Measurements from ENCODE around the gene ARHGAP25.
"Not testable (repeated sequence)": the region's sequence is repeated elsewhere in the genome, so short reads cannot be mapped to it uniquely, and the experiment has no call there.

ARHGAP25 gene

DNA sequence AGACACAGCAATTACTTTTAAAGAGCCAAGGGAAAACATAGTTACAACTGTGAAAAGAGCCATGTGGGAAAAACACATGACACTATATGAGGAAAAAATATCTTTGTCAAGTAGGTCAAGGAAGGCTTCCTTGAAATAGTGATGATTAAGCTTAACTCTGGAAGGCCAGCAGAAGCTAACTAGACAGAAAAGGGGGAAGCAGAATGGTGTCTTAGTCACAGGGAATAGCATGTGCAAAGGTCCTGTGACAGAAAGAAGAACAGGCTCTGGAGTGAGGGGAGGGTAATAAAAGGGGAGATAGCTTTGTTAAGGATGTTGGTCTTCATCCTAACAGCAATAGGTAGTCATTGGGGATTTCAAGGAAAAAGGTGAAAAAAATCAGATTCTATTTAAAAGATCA, 64.0 kb downstream of the ARHGAP25 start:
- H3K56ac ChIP-seq (ENCODE audit: low read length): no peak overlapping the region
- H3K18ac ChIP-seq (ENCODE audit: low read length): no peak overlapping the region

DNA sequence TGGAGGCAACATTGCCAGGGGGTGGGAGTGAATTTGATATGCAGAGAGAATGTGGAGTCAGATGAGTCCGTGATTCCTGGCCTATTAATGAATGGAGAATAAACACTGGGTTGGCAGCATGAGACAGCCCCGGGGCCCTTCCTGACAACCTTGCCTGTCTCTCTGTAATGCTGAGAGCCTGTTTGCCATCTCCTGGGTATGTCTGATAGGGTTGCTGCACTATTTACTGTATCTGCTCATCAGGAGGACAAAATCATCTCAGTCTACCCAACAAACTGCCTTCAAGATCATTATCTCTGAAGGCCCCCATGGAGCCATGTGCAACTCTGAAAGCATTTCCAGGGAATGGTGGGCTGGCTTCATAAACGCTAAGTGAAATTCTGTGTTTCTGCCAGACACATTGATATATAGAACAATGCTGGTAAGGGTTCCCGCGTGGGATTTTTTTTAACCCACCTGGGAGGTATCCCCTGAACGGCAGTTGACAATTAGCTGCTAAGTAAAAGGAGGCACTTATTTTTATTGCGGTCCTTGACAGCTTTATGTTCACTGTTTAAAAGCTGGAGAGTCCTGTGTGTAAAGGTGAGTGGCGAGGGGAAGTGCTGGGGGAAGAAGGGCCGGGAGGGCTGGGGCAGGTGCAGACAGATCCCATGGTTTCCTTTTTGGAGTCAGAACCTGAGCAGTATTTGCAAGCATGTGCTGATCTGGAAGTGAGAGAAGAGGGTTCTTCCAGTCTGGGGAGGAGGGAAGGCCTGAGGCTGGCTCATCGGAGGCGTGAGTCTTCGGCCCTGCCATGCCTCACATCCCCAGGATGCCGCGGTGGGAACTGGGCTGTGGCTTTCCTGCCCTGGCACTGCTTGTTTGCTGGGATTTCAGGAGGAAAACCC, 64.8 kb downstream of the ARHGAP25 start:
- H3K4me2 ChIP-seq (ENCODE audit: low read length): no peak overlapping the region

More for the DNA sequence above, 64.0 kb downstream of the ARHGAP25 start:
- no peak overlapping the region for H4K5ac ChIP-seq (ENCODE audit: low read length)
- no peaks in the 10 kb centered on the region for H3K36me3 ChIP-seq (ENCODE audit: control insufficient read depth, insufficient read depth, low read length)
- no peaks in the 10 kb centered on the region for H3K4me1 ChIP-seq (ENCODE audit: control insufficient read depth, low read depth, low read length)
- H3K9ac ChIP-seq (ENCODE audit: low read length): no peak overlapping the region
- H4K8ac ChIP-seq (ENCODE audit: low read depth, low read length): no peak overlapping the region
- no peak for DNase-seq
- no peak overlapping the region for H2BK120ac ChIP-seq (ENCODE audit: low read depth, low read length)
- no peak overlapping the region for H2BK15ac ChIP-seq (replicated peaks; ENCODE audit: low read depth)
- no peak overlapping the region for H3K4me3 ChIP-seq (ENCODE audit: low read length)
- H3K4me2 ChIP-seq (ENCODE audit: low read length): no peak overlapping the region
- no peak overlapping the region for H3K4ac ChIP-seq (ENCODE audit: low read depth, low read length)
- no peak overlapping the region for H2AK5ac ChIP-seq (ENCODE audit: low read length)
- no peak overlapping the region for H3K23ac ChIP-seq (ENCODE audit: low read length)
- no peaks in the 10 kb centered on the region for H3K79me2 ChIP-seq (ENCODE audit: control insufficient read depth, insufficient read depth, low read length)
- no peaks in the 10 kb centered on the region for H3K27me3 ChIP-seq (ENCODE audit: insufficient read depth, low read length, poor library complexity)
- no peak overlapping the region for H2BK5ac ChIP-seq (ENCODE audit: low read length)
- H3K27ac ChIP-seq (ENCODE audit: low read depth, low read length): no peak overlapping the region
- H3K79me1 ChIP-seq (ENCODE audit: low read length): no peaks in the 10 kb centered on the region

GRCh38 chr2:68800027-68800401, 65.4 kb downstream of the ARHGAP25 start:
- Histone ChIP-seq H3K4ac (ENCODE audit: low read depth, low read length) (no peak overlapping the region), H2AK5ac (ENCODE audit: low read length) (no peak overlapping the region), H3K79me2 (ENCODE audit: control insufficient read depth, insufficient read depth, low read length) (no peaks in the 10 kb centered on the region), H3K56ac (ENCODE audit: low read length) (no peak overlapping the region), H2BK5ac (ENCODE audit: low read length) (no peak overlapping the region), H3K27ac (ENCODE audit: low read depth, low read length) (no peak overlapping the region), H3K18ac (ENCODE audit: low read length) (no peak overlapping the region), H3K4me3 (ENCODE audit: low read length) (no peak overlapping the region), H3K36me3 (ENCODE audit: control insufficient read depth, insufficient read depth, low read length) (no peaks in the 10 kb centered on the region), H2BK15ac (replicated peaks; ENCODE audit: low read depth) (no peak overlapping the region), H3K27me3 (ENCODE audit: insufficient read depth, low read length, poor library complexity) (no peaks in the 10 kb centered on the region), H4K5ac (ENCODE audit: low read length) (peak overlapping the region; percentile 39), H3K9ac (ENCODE audit: low read length) (no peak overlapping the region), H2BK120ac (ENCODE audit: low read depth, low read length) (no peak overlapping the region), H4K8ac (ENCODE audit: low read depth, low read length) (no peak overlapping the region), H3K4me1 (ENCODE audit: control insufficient read depth, low read depth, low read length) (no peaks in the 10 kb centered on the region), H3K23ac (ENCODE audit: low read length) (no peak overlapping the region), H3K4me2 (ENCODE audit: low read length) (no peak overlapping the region), H3K79me1 (ENCODE audit: low read length) (no peaks in the 10 kb centered on the region)
- WGBS (ENCODE audit: extremely low coverage, insufficient coverage, low lambda C conversion rate): no CpG with 5 or more reads among the region's 4 CpGs
- peak; percentile 38 for DNase-seq

More for the DNA sequence above, 64.8 kb downstream of the ARHGAP25 start:
- Histone ChIP-seq H3K27me3 (ENCODE audit: insufficient read depth, low read length, poor library complexity) (no peaks in the 10 kb centered on the region), H3K36me3 (ENCODE audit: control insufficient read depth, insufficient read depth, low read length) (no peaks in the 10 kb centered on the region), H2BK15ac (replicated peaks; ENCODE audit: low read depth) (no peak overlapping the region), H3K27ac (ENCODE audit: low read depth, low read length) (no peak overlapping the region), H4K5ac (ENCODE audit: low read length) (no peak overlapping the region), H3K18ac (ENCODE audit: low read length) (no peak overlapping the region), H3K79me1 (ENCODE audit: low read length) (no peaks in the 10 kb centered on the region), H2BK5ac (ENCODE audit: low read length) (no peak overlapping the region), H2AK5ac (ENCODE audit: low read length) (no peak overlapping the region), H3K56ac (ENCODE audit: low read length) (no peak overlapping the region), H3K4me1 (ENCODE audit: control insufficient read depth, low read depth, low read length) (no peaks in the 10 kb centered on the region), H2BK120ac (ENCODE audit: low read depth, low read length) (no peak overlapping the region), H3K4me3 (ENCODE audit: low read length) (no peak overlapping the region), H3K23ac (ENCODE audit: low read length) (no peak overlapping the region), H4K8ac (ENCODE audit: low read depth, low read length) (no peak overlapping the region), H3K4ac (ENCODE audit: low read depth, low read length) (no peak overlapping the region), H3K79me2 (ENCODE audit: control insufficient read depth, insufficient read depth, low read length) (no peaks in the 10 kb centered on the region), H3K9ac (ENCODE audit: low read length) (no peak overlapping the region)
- no CpG with 5 or more reads among the region's 14 CpGs for WGBS (ENCODE audit: extremely low coverage, insufficient coverage, low lambda C conversion rate)
- no peak for DNase-seq

DNA sequence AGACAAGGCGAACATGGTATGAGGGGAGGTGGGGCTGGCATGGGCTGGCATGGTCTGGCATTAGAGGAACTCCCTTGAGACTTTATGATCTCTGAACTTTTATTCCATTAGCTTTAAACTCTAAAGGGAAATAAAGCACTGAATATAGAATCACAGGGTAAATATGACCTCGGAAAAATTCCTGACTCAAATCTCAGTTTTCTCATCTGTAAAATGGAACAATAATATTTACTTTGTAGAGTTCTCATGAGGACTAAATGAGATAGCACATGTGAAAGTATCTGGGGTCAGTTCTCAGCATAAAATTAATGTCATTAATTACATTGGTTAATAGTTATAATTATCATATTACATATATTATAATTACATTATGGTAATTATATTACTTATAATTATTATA, 65.9 kb downstream of the ARHGAP25 start:
- Histone ChIP-seq H3K36me3 (ENCODE audit: control insufficient read depth, insufficient read depth, low read length) (no peaks in the 10 kb centered on the region), H3K4me2 (ENCODE audit: low read length) (no peak overlapping the region), H2BK5ac (ENCODE audit: low read length) (no peak overlapping the region), H3K27ac (ENCODE audit: low read depth, low read length) (no peak overlapping the region), H3K56ac (ENCODE audit: low read length) (no peak overlapping the region), H3K23ac (ENCODE audit: low read length) (no peak overlapping the region), H3K9ac (ENCODE audit: low read length) (no peak overlapping the region), H2AK5ac (ENCODE audit: low read length) (no peak overlapping the region), H3K4me3 (ENCODE audit: low read length) (no peak overlapping the region), H2BK120ac (ENCODE audit: low read depth, low read length) (no peak overlapping the region), H4K8ac (ENCODE audit: low read depth, low read length) (no peak overlapping the region), H3K18ac (ENCODE audit: low read length) (no peak overlapping the region), H3K4me1 (ENCODE audit: control insufficient read depth, low read depth, low read length) (no peaks in the 10 kb centered on the region), H3K79me2 (ENCODE audit: control insufficient read depth, insufficient read depth, low read length) (no peaks in the 10 kb centered on the region), H3K4ac (ENCODE audit: low read depth, low read length) (no peak overlapping the region), H4K5ac (ENCODE audit: low read length) (peak overlapping the region; percentile 39), H2BK15ac (replicated peaks; ENCODE audit: low read depth) (no peak overlapping the region), H3K79me1 (ENCODE audit: low read length) (no peaks in the 10 kb centered on the region), H3K27me3 (ENCODE audit: insufficient read depth, low read length, poor library complexity) (no peaks in the 10 kb centered on the region)
- DNase-seq: no peak
- WGBS (ENCODE audit: extremely low coverage, insufficient coverage, low lambda C conversion rate): no CpG with 5 or more reads among the region's 2 CpGs

DNA sequence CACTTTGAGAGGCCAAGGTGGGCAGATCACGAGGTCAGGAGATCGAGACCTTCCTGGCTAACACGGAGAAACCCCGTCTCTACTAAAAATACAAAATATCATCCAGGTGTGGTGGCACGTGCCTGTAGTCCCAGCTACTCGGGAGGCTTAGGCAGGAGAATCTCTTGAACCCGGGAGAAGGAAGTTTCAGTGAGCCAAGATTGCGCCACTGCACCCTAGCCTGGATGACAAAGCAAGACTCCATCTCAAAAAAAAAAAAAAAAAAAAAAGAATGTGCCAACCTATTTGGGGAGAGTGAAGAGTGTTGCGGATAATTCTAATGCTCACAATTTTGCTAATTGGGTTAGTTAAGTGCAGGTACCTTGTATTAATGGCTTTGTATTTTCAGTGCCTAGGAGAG, 67.5 kb downstream of the ARHGAP25 start:
- not testable (repeated sequence) for H3K79me1 ChIP-seq (ENCODE audit: low read length); H2BK120ac ChIP-seq (ENCODE audit: low read depth, low read length); H2BK5ac ChIP-seq (ENCODE audit: low read length); H3K18ac ChIP-seq (ENCODE audit: low read length); H3K27me3 ChIP-seq (ENCODE audit: insufficient read depth, low read length, poor library complexity); H3K23ac ChIP-seq (ENCODE audit: low read length); H4K8ac ChIP-seq (ENCODE audit: low read depth, low read length); H3K4me1 ChIP-seq (ENCODE audit: control insufficient read depth, low read depth, low read length); H3K4me3 ChIP-seq (ENCODE audit: low read length); H3K79me2 ChIP-seq (ENCODE audit: control insufficient read depth, insufficient read depth, low read length); DNase-seq; H2AK5ac ChIP-seq (ENCODE audit: low read length); H3K36me3 ChIP-seq (ENCODE audit: control insufficient read depth, insufficient read depth, low read length); H3K4me2 ChIP-seq (ENCODE audit: low read length); H3K27ac ChIP-seq (ENCODE audit: low read depth, low read length); H4K5ac ChIP-seq (ENCODE audit: low read length); H3K56ac ChIP-seq (ENCODE audit: low read length); H3K4ac ChIP-seq (ENCODE audit: low read depth, low read length); H3K9ac ChIP-seq (ENCODE audit: low read length); H2BK15ac ChIP-seq (replicated peaks; ENCODE audit: low read depth)
- WGBS (ENCODE audit: extremely low coverage, insufficient coverage, low lambda C conversion rate): no CpG with 5 or more reads among the region's 9 CpGs

- H3K27me3 ChIP-seq (ENCODE audit: insufficient read depth, low read length, poor library complexity): no peaks in the 10 kb centered on the region
- H3K4ac ChIP-seq (ENCODE audit: low read depth, low read length): no peak overlapping the region
- DNase-seq: no peak
- no peak overlapping the region for H3K23ac ChIP-seq (ENCODE audit: low read length)
- H2BK120ac ChIP-seq (ENCODE audit: low read depth, low read length): no peak overlapping the region
- no peaks in the 10 kb centered on the region for H3K79me2 ChIP-seq (ENCODE audit: control insufficient read depth, insufficient read depth, low read length)
- H3K79me1 ChIP-seq (ENCODE audit: low read length): no peaks in the 10 kb centered on the region
- H4K5ac ChIP-seq (ENCODE audit: low read length): no peak overlapping the region
- H3K4me1 ChIP-seq (ENCODE audit: control insufficient read depth, low read depth, low read length): no peaks in the 10 kb centered on the region
- no peak overlapping the region for H3K4me3 ChIP-seq (ENCODE audit: low read length)
- no peak overlapping the region for H2BK15ac ChIP-seq (replicated peaks; ENCODE audit: low read depth)
- H3K18ac ChIP-seq (ENCODE audit: low read length): no peak overlapping the region
- H2BK5ac ChIP-seq (ENCODE audit: low read length): no peak overlapping the region
- no peak overlapping the region for H3K4me2 ChIP-seq (ENCODE audit: low read length)
- H2AK5ac ChIP-seq (ENCODE audit: low read length): no peak overlapping the region
- WGBS (ENCODE audit: extremely low coverage, insufficient coverage, low lambda C conversion rate): no CpG with 5 or more reads among the region's 4 CpGs
- no peak overlapping the region for H3K9ac ChIP-seq (ENCODE audit: low read length)
- H3K56ac ChIP-seq (ENCODE audit: low read length): no peak overlapping the region
- no peak overlapping the region for H3K27ac ChIP-seq (ENCODE audit: low read depth, low read length)
- H4K8ac ChIP-seq (ENCODE audit: low read depth, low read length): no peak overlapping the region
- no peaks in the 10 kb centered on the region for H3K36me3 ChIP-seq (ENCODE audit: control insufficient read depth, insufficient read depth, low read length)
These were observed 70.4 kb downstream of the ARHGAP25 start for GRCh38 chr2:68805025-68805424.
